GM12892 (cell line): ENCODE results near the gene IL17A.
"Not testable (repeated sequence)": the region's sequence is repeated elsewhere in the genome, so short reads cannot be mapped to it uniquely, and the experiment has no call there.

Experiments used
- DNase-seq: peaks from one replicate; pipeline ENCODE4 v3.0.0; 2011; ENCODE audit not compliant: insufficient read length
- FAIRE-seq: peaks from 2 replicates; lab custom pipeline; 2011; peaks lifted over from hg19 to GRCh38; lab: Jason Lieb, UNC
- POLR2A ChIP-seq: IDR thresholded peaks from 2 replicates; pipeline ENCODE4 v1.6.1; 2011; ENCODE audit warnings: low read depth, low read length, control low read depth
- POLR2AphosphoS5 ChIP-seq: IDR thresholded peaks from 2 replicates; pipeline ENCODE4 v1.6.1; 2011; ENCODE audit warnings: low read depth, low read length, control low read depth
- TAF1 ChIP-seq: IDR thresholded peaks from 2 replicates; pipeline ENCODE4 v1.6.1; 2011; ENCODE audit warnings: low read depth, mild to moderate bottlenecking, control low read depth, low read length, borderline replicate concordance

The IL17A gene

GRCh38 chr6:52167267-52167666 lies 18.9 kb upstream of the IL17A start:
- no peak for TF ChIP-seq POLR2A
- no peak for FAIRE-seq
- DNase-seq = no peak

DNA sequence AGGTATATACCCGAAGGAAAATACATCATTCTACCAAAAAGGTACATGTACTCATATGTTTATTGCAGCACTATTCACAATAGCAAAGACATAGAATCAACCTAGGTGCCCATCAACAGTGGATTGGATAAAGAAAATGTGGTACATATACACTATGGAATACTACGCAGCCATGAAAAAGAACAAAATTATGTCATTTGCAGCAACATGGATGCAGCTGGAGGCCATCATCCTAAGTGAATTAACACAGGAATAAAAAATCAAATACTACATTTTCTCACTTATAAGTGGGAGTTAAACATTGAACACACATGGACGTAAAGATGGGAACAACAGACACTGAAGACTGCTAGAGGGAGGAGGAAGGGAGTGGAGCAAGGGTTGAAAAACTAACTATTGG lies 17.8 kb upstream of the IL17A start:
- not testable (repeated sequence) for DNase-seq, FAIRE-seq

GRCh38 chr6:52174118-52174517 lies 12.1 kb upstream of the IL17A start:
- TF ChIP-seq TAF1 = no peak
- no peak for TF ChIP-seq POLR2A
- TF ChIP-seq POLR2AphosphoS5 = no peak
- no peak for DNase-seq
- peak; percentile 71 for FAIRE-seq

GRCh38 chr6:52176550-52176949 lies 9.6 kb upstream of the IL17A start:
- peak; percentile 83 for FAIRE-seq

GRCh38 chr6:52177961-52178360 lies 8.2 kb upstream of the IL17A start:
- FAIRE-seq (no peak), DNase-seq (no peak)
- TF ChIP-seq POLR2A (no peak), TAF1 (no peak), POLR2AphosphoS5 (no peak)

More at GRCh38 chr6:52176550-52176949, 9.6 kb upstream of the IL17A start:
- no peak for TF ChIP-seq POLR2A
- no peak for TF ChIP-seq POLR2AphosphoS5
- TF ChIP-seq TAF1 = no peak
- DNase-seq = no peak

GRCh38 chr6:52180787-52181558 lies 5.2 kb upstream of the IL17A start:
- DNase-seq (no peak), FAIRE-seq (peak; percentile 94)
- TF ChIP-seq POLR2AphosphoS5 = no peak
- no peak for TF ChIP-seq POLR2A
- no peak for TF ChIP-seq TAF1

DNA sequence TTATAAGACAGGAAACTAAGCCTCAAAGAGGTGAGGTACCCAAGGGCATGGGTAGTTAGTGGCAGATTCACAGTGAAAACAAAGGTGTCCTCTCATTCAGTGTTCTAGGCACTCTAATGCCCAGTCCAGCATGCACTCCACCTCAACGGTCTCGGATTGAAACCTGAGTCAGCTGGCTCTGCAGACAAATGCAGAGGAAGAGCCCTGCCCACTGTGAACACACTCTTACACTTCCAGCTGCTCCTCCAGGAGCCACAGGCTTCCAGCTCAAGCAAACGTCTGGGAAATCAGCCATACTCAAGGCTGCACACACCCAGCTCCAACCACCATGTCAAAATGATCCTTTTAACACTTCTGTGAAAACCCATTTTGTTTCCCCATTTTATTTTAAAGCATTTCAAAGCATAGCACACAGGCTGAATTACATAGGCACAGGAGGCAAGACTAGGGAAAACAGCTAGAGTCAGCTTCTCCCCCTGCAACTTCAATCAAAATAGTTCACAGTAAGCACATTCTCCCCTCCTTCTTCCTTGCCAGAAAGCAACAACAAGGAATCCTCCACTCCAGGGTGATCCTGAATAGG lies 3.0 kb upstream of the IL17A start:
- DNase-seq = no peak
- no peak for FAIRE-seq
- no peak for TF ChIP-seq TAF1
- no peak for TF ChIP-seq POLR2A
- no peak for TF ChIP-seq POLR2AphosphoS5

GRCh38 chr6:52186480-52186879 lies 305 bp downstream of the IL17A start:
- FAIRE-seq (no peak), DNase-seq (no peak)

GRCh38 chr6:52187098-52187497 lies 923 bp downstream of the IL17A start:
- no peak for FAIRE-seq
- TF ChIP-seq POLR2A (no peak), TAF1 (no peak), POLR2AphosphoS5 (no peak)
- no peak for DNase-seq

More at GRCh38 chr6:52186480-52186879, 305 bp downstream of the IL17A start:
- TF ChIP-seq TAF1 (no peak), POLR2AphosphoS5 (no peak), POLR2A (no peak)

DNA sequence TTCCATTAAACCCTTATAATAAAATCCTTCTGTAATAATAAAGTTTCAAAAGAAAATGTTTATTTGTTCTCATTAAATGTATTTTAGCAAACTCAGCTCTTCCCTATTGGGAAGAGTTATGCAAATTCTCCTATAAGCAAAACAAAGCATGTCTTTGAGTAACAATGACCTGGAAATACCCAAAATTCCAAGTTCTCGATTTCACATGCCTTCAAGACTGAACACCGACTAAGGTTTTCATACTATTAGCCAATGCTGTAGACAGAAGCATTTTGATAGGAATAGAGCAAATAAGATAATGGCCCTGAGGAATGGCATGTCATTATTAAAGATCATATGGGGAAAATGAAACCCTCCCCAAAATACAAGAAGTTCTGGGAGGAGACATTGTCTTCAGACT lies 3.8 kb downstream of the IL17A start:
- no peak for TF ChIP-seq POLR2A
- no peak for FAIRE-seq

GRCh38 chr6:52190409-52190808 lies 4.2 kb downstream of the IL17A start:
- no peak for TF ChIP-seq POLR2AphosphoS5
- TF ChIP-seq POLR2A = no peak
- TF ChIP-seq TAF1 = no peak
- DNase-seq (no peak), FAIRE-seq (no peak)

More for the DNA sequence above, 3.8 kb downstream of the IL17A start:
- DNase-seq = no peak

DNA sequence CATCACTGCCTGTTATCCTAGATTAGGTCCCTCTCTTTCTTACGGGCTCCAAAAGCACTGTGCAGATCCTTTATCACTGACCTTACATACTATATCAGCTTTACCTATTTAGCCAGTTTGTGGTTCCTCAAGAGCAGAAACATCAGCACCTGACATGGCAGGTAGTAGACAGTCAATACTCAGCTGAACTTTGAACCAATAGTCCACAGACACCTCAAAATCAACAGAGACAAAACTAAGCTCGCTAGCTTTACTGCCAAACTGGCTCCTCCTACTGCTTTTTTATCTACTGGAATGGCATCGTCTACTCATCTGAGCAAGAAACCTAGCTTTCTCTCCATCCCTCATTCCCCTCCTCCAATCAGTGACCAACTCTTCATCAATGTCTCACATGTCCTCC lies 5.6 kb downstream of the IL17A start:
- FAIRE-seq = no peak
- TF ChIP-seq POLR2AphosphoS5 (no peak), POLR2A (no peak), TAF1 (no peak)
- no peak for DNase-seq

GRCh38 chr6:52195886-52196285 lies 9.7 kb downstream of the IL17A start:
- FAIRE-seq (no peak), DNase-seq (no peak)
- TF ChIP-seq POLR2AphosphoS5 = no peak
- TF ChIP-seq POLR2A = no peak
- no peak for TF ChIP-seq TAF1

DNA sequence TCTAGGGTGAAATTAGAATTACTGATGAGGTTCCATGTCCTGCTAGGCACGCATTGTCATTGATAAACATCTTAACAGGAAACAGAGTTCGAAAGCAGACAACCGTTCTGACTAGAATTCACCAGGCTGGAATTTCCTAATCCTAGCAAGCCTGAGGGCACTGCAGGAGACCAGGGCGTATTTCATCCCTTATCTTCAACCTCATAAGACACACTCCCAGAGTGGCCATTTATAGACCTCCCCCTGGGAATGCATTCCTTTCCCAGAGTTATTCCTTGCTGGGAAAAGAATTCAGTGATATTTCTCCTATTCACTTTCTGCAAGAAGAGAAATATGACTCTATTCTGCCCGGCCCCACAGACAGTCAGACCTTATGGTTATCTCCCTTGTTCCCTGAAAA lies 13.9 kb downstream of the IL17A start:
- FAIRE-seq = not testable (repeated sequence)

More for the DNA sequence above, 13.9 kb downstream of the IL17A start:
- DNase-seq = not testable (repeated sequence)
